Vagina (tissue), 2 donors: ENCODE results near the gene VSTM4.

ENCODE experiments used
- POLR2A ChIP-seq, 2 donors: fragments of 450-650 bp; IDR thresholded peaks; one replicate each; pipeline ENCODE4 v1.6.1; 2017; ENCODE audit warnings: antibody characterized with exemption in 2 of 2, mild to moderate bottlenecking in 2 of 2, moderate library complexity in 2 of 2
- TF ChIP-seq, protein P1 (sequence below), 3 experiments: fragments of 450-650 bp in 2 of 3; fragments of 200-600 bp in 1 of 3; sonication (generic) in 1 of 3; IDR thresholded peaks; one replicate each; pipeline ENCODE4 v1.5.1; 2017 to 2019; ENCODE audit warnings: antibody characterized with exemption in 3 of 3, mild to moderate bottlenecking in 2 of 3, moderate library complexity in 2 of 3

DNA sequence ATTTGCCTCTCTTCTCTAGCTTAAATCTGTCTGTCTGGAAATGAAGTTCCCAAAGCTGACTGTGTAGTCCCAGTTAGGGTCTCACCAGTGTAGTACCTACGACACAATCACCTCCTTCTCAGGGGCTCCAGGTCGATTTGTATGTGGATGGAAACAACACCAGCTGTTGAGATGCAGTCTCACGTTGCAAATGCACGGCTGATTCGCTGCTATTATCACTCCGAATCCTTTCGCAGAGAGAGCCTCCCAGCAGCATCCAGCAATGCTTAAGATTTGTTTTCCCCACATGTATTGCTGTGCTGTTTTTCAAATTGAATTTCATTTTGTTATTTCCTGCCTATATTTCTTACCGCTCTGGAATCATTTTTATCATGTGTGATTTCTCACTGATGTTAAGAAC, 16.3 kb downstream of the VSTM4 start:
- TF ChIP-seq POLR2A (IDR thresholded peaks at IDR 0.05), result no peak
- TF ChIP-seq, protein P1, sequence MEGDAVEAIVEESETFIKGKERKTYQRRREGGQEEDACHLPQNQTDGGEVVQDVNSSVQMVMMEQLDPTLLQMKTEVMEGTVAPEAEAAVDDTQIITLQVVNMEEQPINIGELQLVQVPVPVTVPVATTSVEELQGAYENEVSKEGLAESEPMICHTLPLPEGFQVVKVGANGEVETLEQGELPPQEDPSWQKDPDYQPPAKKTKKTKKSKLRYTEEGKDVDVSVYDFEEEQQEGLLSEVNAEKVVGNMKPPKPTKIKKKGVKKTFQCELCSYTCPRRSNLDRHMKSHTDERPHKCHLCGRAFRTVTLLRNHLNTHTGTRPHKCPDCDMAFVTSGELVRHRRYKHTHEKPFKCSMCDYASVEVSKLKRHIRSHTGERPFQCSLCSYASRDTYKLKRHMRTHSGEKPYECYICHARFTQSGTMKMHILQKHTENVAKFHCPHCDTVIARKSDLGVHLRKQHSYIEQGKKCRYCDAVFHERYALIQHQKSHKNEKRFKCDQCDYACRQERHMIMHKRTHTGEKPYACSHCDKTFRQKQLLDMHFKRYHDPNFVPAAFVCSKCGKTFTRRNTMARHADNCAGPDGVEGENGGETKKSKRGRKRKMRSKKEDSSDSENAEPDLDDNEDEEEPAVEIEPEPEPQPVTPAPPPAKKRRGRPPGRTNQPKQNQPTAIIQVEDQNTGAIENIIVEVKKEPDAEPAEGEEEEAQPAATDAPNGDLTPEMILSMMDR (IDR thresholded peaks at IDR 0.05), result no peak
